NCI-H69 (cell line): ENCODE measurements around the gene SPANXD.
"Not testable (repeated sequence)": the region's sequence is repeated elsewhere in the genome, so short reads cannot be mapped to it uniquely, and the experiment has no call there.

Experiments used
- DNase-seq: peaks from one replicate; lab custom pipeline; 2025; lab: John Stamatoyannopoulos, UW

Gene SPANXD, protein sequence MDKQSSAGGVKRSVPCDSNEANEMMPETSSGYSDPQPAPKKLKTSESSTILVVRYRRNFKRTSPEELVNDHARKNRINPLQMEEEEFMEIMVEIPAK

DNA sequence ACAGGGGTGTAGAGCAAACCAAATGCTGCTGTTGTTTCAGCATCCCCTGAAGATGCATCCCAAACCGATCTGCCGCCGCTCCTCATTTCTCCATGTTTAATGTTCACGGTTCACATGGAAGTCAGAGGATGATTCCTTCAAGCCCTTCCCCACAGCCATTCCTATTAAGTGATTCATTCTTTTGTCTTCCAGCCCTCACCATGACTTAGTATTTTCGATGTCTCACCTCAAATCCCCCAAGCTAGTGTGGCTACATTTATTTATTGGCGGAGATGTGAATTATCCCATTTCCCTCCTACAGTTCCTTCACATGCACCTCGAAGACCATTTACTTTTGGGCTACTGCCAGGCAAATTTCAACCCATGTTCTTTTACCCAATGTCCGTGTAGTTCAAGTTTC, at the start of gene SPANXD:
TSS of gene SPANXD (minus strand) at position 101 of the 400 bp plus-strand sequence. CDS start 334 bp downstream, outside the sequence.
- DNase-seq = not testable (repeated sequence)

DNA sequence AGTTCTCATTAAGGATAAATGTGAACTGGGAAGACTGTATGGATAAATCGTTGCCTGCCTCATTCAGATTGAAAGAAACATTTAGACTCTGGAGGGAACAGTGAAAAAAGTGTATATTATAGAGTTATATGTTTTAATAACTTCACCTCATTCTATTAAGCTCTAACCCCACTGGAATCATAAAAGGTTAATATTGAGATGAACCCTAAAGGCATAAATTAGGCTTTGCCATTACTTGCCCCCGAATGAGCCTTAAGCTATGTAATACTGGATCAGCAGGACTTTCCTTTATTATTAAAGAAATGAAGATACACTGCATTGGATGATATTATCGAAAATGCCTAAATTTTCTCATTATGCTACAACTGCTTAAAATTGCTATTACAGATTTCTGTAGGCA, 44.1 kb upstream of the SPANXD start:
- no peak for DNase-seq

DNA sequence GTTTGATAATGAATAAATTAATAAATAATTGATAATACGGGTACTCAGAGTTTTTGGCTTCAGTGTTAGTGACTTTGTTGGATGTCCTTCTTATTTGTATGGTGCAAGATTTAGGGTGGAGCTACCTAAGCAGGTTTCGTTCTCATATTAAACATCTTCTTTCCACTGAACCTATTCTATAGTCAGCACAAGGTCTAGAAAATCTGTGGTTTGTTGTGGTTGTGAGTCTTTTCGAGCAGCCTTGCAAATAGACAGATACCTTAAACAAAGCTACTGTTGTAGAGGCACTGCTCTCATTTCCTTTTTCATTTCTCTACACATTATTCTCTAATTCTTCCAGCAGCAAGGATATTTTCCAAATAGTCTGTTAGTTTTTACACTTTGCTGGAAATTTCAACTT, 38.1 kb upstream of the SPANXD start:
- DNase-seq = no peak

DNA sequence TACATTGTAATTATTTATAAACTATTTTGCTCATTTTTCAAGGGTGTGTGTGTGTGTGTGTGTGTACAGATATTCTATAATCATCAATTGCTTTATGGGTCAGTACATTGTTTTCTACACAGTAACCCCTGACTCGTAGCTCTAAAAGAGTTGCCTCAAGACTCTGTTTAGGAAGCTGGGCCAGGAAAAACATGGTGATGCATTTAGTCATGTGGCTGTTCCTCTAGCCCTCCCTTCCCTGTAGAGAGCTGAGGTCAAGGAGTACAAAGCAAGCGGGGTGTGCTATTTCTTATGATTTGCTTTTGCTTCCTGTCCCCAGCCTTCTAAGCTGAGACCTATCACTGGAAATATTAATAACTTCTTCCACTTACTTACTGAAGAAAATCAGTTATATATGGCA, 34.8 kb upstream of the SPANXD start:
- no peak for DNase-seq

DNA sequence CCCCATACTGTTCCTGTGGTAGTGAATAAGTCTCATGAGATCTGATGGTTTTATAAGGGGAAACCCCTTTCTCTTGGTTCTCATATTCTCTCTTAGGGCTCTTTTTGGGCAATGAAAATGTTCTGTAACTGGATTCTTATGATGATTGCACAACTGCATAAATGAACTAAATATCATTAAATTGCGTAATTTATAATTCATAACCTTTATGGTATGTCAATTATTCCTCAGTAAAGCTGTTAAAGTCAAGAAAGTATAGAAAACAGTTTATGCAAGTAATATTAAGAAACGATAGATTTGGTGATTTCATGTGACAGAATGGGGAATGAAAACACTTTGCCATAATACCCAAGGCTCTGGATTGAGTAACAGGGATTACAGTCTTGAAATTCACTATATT, 33.5 kb upstream of the SPANXD start:
- DNase-seq = no peak

DNA sequence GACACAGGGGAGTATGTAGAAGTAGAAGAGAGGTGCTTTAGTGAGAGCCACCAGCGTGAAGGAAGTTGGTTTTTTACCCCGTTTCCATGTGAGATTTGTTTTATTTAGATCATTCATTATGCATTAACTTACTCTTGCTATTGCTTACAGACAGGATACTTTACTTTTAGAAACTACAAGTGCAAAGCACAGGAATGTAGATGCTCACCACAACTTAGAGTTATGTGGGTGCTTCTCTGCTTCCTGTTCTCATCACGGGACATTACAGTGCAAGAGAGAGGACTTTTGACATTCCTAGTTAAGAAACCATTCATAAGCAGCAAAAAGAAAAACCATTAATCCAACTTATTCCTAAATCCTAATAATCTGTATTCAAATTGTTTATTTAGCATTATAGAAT, 25.6 kb upstream of the SPANXD start:
- no peak for DNase-seq

DNA sequence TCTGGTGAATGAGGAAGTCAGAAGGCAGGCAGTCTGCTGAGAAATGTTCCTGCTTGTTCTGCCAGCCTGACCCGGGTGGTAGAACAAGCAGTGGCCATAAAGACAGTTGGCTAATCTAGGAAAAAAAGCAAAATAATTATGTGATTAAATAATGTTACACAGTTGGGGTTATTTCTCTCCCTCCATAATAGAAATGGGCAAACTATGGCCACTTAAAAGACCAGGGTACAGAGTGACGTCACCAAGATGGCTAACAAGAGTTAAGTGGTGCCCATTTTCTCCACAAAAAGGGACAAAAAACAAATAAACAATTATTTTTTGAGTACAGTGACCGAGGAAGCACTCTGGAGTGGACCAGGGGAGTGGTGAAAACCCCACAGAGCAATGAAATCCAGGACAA, 16.1 kb upstream of the SPANXD start:
- no peak for DNase-seq

DNA sequence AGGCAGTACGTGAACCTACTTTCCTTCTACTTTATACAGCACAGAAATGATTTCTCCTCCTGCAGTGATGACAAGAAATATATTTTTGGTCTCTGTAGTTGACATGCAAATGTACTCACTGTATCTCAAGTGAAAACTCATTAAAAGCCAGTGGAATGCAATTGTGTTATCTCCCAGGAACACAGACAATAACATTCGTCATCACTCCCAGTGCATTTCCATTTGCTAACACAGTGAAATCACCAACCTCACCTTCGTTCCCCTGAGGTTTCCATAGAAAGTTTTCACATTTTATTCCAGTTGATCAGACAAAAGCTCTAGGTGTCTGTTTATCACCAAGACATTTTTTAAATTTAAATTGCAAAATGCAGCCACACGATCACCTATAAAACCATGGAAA, 2.5 kb upstream of the SPANXD start:
- no peak for DNase-seq

DNA sequence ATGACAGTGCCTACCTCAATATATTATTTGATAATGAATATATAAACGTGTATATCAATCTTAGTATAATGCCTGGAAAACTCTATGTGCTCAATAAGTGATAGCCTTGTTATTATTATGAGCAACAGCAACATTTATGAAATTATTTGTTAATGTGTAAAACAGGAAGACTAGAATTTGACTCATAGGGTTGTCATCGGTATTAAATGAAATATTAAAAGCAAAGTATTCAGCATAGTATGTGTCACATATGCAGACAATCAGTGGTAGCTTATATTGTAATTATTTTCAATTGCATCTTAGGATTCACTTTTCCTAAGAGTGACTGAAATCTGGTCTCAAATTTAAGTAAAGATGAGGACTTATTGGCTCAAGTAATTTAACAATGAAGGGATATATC, 24.6 kb downstream of the SPANXD start:
- no peak for DNase-seq

DNA sequence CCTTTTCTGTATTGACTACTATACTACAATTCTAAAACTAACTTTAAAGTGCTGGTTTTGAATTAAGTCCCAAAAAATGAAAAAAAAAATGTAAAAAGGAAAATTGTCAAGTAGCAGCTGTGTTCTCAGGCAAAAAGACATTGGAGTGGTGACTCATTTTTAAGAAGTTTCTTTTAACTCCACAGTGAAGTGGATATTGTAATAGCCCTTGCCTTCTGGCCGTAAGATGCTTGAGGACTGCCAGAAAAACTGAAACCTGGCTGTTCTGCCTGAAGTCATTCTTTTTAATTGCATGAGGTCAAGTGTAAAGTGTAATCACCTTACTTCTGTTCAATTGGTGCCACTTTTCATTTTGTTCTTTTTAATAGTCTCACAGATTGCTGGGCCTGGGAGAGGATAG, 28.9 kb downstream of the SPANXD start:
- no peak for DNase-seq

DNA sequence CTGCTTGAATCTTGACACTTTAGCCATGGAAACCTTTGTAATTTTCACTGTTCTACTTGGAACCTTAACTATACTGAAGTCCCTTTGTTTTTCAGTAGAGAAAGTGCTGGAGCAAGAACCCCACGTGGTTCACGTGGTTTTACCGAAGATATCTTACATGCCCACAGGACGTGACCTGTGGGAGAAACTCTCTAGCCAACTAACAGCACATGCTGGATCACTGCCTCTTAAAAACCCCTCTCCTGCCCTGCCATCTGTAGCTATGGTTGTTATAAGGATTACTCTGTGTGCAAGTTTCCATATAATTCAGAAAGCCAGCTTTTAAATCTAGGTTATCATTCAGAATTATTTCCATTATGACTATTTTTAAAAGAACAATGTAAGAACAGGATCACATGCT, 30.2 kb downstream of the SPANXD start:
- DNase-seq = no peak

DNA sequence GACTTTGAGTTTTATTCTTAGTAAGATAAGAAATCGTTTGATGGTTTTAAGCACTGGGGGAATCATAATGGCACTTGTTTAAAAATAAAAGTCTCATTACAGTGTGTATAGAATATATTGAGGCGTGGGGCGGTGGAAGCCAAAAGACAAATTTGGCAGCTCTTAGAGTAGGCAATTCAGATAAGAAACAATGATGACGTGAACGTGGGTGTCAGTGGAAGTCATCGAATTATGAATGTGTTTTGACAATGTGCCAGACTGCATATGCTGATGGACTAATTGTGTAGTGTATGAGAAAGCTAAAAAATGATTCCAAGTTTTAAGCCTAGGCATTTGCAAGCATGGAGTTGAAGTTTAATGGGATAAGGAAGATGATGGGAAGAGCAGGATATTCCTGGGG, 35.8 kb downstream of the SPANXD start:
- no peak for DNase-seq

DNA sequence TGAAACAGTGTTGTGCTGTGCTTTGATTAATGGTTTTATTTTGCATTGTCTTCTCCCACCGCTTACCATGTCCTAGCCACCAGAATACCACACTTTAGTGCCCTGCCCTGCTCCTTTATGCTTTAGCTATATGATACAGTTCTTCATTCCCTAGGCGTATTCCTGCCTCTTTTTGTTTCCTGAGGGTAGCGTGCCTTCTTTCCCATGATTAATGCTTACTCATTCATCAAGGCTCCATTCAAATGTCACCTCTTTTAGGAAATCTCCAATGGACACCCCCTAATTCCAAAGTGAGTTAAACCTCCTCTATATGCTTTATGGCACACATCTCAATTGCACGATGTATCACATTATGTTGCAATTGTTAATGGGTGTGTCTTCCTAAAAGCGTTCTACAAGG, 46.3 kb downstream of the SPANXD start:
- no peak for DNase-seq
